ENCODE measurements around the gene LRG1. TPM values are rescaled to one million over a fixed set of nuclear protein-coding genes. Genes with fewer than 3 reads are reported as not detected.
"Not testable (repeated sequence)": the region's sequence is repeated elsewhere in the genome, so short reads cannot be mapped to it uniquely, and the experiment has no call there.

The LRG1 gene
- total and polyA plus RNA-seq, 9 of the 15 experiments (the other 6 are each of a cell fraction or from before 2014, with no cell fraction given): 1.5 to 11.9 (median 8.7) TPM

DNA sequence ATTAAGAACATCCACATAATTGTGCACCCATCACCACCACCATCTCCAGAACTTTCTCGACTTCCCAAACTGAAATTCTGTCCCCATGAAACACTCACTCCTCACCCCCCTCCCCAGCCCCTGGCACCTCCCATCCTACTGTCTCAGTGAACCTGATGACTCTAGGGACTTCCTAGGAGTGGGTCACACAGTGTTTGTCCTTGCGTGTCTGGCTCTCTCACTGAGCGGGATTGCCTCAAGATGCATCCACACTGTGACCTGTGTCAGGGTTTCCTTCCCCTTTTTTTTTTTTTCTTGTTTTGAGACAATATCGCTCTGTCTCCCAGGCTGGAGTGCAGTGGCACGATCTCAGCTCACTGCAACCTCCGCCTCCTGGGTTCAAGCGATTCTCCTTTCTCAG lies 22.2 kb upstream of the LRG1 start:
- WGBS (ENCODE audit: insufficient coverage, low coverage, missing lambda C conversion rate): 90% methylated on average over 3 of the region's 7 CpGs
- H3K27me3 ChIP-seq (ENCODE audit: control insufficient read depth in 2 of 2, insufficient read depth in 2 of 2, low read length in 2 of 2); BruUV-seq (replicated peaks); H3K9me1 ChIP-seq (ENCODE audit: control insufficient read depth, insufficient read depth, low read length); H4K20me1 ChIP-seq (replicated peaks; ENCODE audit: control insufficient read depth, insufficient read depth, low read length); H3K36me3 ChIP-seq (ENCODE audit: control insufficient read depth, insufficient read depth, low read length); H3K4me2 ChIP-seq (ENCODE audit: insufficient read depth, low read length); H3K9ac ChIP-seq (ENCODE audit: insufficient read depth in 1 of 2, low read depth in 2 of 2, low read length in 2 of 2); H3K27ac ChIP-seq (ENCODE audit: extremely low read depth, low read depth, low read length); H2AFZ ChIP-seq (ENCODE audit: low read depth, low read length); FAIRE-seq; H3K4me3 ChIP-seq; POLR2A ChIA-PET; intact Hi-C loops (cut with micrococcal nuclease); CTCF ChIA-PET (ENCODE audit: low intra/inter-chr PET ratio); ATAC-seq; H3K79me2 ChIP-seq (ENCODE audit: control insufficient read depth, insufficient read depth, low read length); DNase-seq (ENCODE audit: extremely low read depth in 1 of 4, low spot score in 3 of 4); H3K9me3 ChIP-seq (replicated peaks; ENCODE audit: control insufficient read depth, insufficient read depth, low read depth, low read length); in situ Hi-C loops (cut with MboI): not testable (repeated sequence)
- peaks cover 5 to 29% of the 10 kb centered on the region in 2 experiments; a peak in 4 of 5 replicates for H3K4me1 ChIP-seq (replicated peaks in 1 of 2; ENCODE audit: control insufficient read depth in 2 of 2, insufficient read depth in 2 of 2, low read length in 2 of 2)

DNA sequence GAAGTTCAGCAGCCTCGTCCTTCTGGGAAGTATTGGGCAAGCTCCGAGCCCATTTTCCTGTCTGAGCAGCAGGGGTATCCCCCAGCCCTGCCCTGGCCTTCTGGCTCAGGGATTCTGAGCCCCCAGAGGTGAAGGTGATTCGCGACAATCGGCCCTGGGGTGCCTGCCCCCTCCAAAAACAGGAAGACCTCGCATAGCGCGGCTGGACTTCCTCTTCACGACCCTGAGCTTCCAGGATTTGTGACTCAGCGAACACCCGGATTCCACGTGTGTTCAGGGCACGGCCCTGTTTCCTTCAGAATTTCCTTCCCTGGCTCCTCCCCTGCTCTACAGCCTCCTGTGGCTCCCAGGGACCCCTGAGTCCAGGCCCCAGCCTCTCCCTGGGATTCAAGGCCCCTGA lies 19.7 kb upstream of the LRG1 start, which contains the start of gene SEMA6B:
SEMA6B (minus strand) TSS at position 116 of the 400 bp plus-strand sequence. CDS start 1,227 bp downstream, outside the sequence.
- intact Hi-C loops (cut with micrococcal nuclease): loop anchor here (5.0 kb wide), 1 partner anchor 78 kb away; the partner anchor contains the start of gene TNFAIP8L1
- POLR2A ChIA-PET: no interaction called here

More for the DNA sequence above, 19.7 kb upstream of the LRG1 start, which contains the start of gene SEMA6B:
- peak within 1 kb of the TSS; percentile 24 to 68; a peak in 3 of 4 replicates for H3K9ac ChIP-seq (ENCODE audit: insufficient read depth in 1 of 2, low read depth in 2 of 2, low read length in 2 of 2)
- H3K27ac ChIP-seq (ENCODE audit: extremely low read depth, low read depth, low read length): no peak within 1 kb of the TSS
- no peaks in the 10 kb centered on the region for H3K79me2 ChIP-seq (ENCODE audit: control insufficient read depth, insufficient read depth, low read length)
- BruUV-seq (replicated peaks): no TSS peak
- CTCF ChIA-PET (ENCODE audit: low intra/inter-chr PET ratio): interaction anchor here (0.5 kb wide), 1 partner anchor 1192 kb away, joined by 3 read pairs; no protein-coding TSS in a partner anchor
- TF ChIP-seq, protein P1, sequence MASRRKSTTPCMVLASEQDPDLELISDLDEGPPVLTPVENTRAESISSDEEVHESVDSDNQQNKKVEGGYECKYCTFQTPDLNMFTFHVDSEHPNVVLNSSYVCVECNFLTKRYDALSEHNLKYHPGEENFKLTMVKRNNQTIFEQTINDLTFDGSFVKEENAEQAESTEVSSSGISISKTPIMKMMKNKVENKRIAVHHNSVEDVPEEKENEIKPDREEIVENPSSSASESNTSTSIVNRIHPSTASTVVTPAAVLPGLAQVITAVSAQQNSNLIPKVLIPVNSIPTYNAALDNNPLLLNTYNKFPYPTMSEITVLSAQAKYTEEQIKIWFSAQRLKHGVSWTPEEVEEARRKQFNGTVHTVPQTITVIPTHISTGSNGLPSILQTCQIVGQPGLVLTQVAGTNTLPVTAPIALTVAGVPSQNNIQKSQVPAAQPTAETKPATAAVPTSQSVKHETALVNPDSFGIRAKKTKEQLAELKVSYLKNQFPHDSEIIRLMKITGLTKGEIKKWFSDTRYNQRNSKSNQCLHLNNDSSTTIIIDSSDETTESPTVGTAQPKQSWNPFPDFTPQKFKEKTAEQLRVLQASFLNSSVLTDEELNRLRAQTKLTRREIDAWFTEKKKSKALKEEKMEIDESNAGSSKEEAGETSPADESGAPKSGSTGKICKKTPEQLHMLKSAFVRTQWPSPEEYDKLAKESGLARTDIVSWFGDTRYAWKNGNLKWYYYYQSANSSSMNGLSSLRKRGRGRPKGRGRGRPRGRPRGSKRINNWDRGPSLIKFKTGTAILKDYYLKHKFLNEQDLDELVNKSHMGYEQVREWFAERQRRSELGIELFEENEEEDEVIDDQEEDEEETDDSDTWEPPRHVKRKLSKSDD (conservative IDR thresholded peaks at IDR 0.05; ENCODE audit: low read length): no peak
- TF ChIP-seq SPI1 (IDR thresholded peaks at IDR 0.05; ENCODE audit: borderline replicate concordance, low read depth, low read length) (peak; percentile 83), ZFP36 (IDR thresholded peaks at IDR 0.05; ENCODE audit: low read depth, low read length, partially characterized antibody) (peak; percentile 62), CBFA2T3 (IDR thresholded peaks at IDR 0.05) (no peak), BCOR (IDR thresholded peaks at IDR 0.05) (peak; percentile 49; the same call in 1 of the 2 replicates)
- no peaks in the 10 kb centered on the region for H3K27me3 ChIP-seq (ENCODE audit: control insufficient read depth in 2 of 2, insufficient read depth in 2 of 2, low read length in 2 of 2)
- peaks cover 11 to 43% of the 10 kb centered on the region in 2 experiments for H3K4me1 ChIP-seq (replicated peaks in 1 of 2; ENCODE audit: control insufficient read depth in 2 of 2, insufficient read depth in 2 of 2, low read length in 2 of 2)
- no peaks in the 10 kb centered on the region for H3K36me3 ChIP-seq (ENCODE audit: control insufficient read depth, insufficient read depth, low read length)
- H3K4me2 ChIP-seq (ENCODE audit: insufficient read depth, low read length): no peak within 1 kb of the TSS
- no peaks in the 10 kb centered on the region for H3K9me1 ChIP-seq (ENCODE audit: control insufficient read depth, insufficient read depth, low read length)
- H4K20me1 ChIP-seq (replicated peaks; ENCODE audit: control insufficient read depth, insufficient read depth, low read length): no peaks in the 10 kb centered on the region
- no peak within 1 kb of the TSS for H3K4me3 ChIP-seq
- peak within 1 kb of the TSS; percentile 66; the same call in 1 of the 2 replicates for H2AFZ ChIP-seq (ENCODE audit: low read depth, low read length)
- FAIRE-seq: no peak
- no peaks in the 10 kb centered on the region for H3K9me3 ChIP-seq (replicated peaks; ENCODE audit: control insufficient read depth, insufficient read depth, low read depth, low read length)
- in situ Hi-C loops (cut with MboI): no loop called here
- WGBS (ENCODE audit: insufficient coverage, low coverage, missing lambda C conversion rate): 32% methylated on average over 9 of the region's 13 CpGs
- ATAC-seq: no peak
- DNase-seq (ENCODE audit: extremely low read depth in 1 of 4, low spot score in 3 of 4): no peak
